Endothelial cell of umbilical vein (primary cell): ENCODE results near the gene RNF183. TPM values are rescaled to one million over a fixed set of nuclear protein-coding genes. Genes with fewer than 3 reads are reported as not detected.
A peak's percentile ranks its signal among the peaks of the same experiment; 100 is the strongest.

Source experiments
- BruUV-seq: library from RNA; stranded (reverse); fragments of 400-500 nt; replicated peaks from 2 replicates; lab custom pipeline; 2021; lab: Mats Ljungman, UMichigan
- CTCF ChIA-PET: fragments of 300-600, 350-600 bp; sonication (Branson Sonifier 250); formaldehyde crosslinking; loops from one replicate; lab custom pipeline; 2021; ENCODE audit warnings: antibody characterized with exemption, inconsistent platforms; lab: Charles Lee
- POLR2A ChIA-PET: fragments of 300-600, 350-600 bp; sonication (Branson Sonifier 250); formaldehyde crosslinking; loops from one replicate; lab custom pipeline; 2021; ENCODE audit warnings: antibody characterized with exemption, inconsistent platforms; lab: Charles Lee
- DNase-seq: peaks from one replicate; pipeline ENCODE4 v3.0.0-alpha.2; 2011; ENCODE audit warnings: low read depth, low spot score
- FAIRE-seq: peaks from 2 replicates; lab custom pipeline; 2011; peaks lifted over from hg19 to GRCh38; lab: Jason Lieb, UNC
- H2AFZ ChIP-seq: 2 replicates; pipeline ENCODE4 v1.6.0; 2012; ENCODE audit warnings: low read depth, low read length, control low read depth, inconsistent platforms
- H3K27ac ChIP-seq: 2 replicates; pipeline ENCODE4 v1.5.1; 2011; ENCODE audit warnings: low read depth, mild to moderate bottlenecking, control low read depth, low read length, moderate library complexity; ENCODE audit not compliant: insufficient read depth
- H3K27me3 ChIP-seq, 2 experiments: 2 replicates each; pipeline versions ENCODE4 v1.6.0 to v1.6.1; 2011; ENCODE audit warnings: low read length in 2 of 2, mixed read lengths in 1 of 2; ENCODE audit not compliant: control insufficient read depth in 2 of 2, insufficient read depth in 2 of 2
- H3K36me3 ChIP-seq, 2 experiments: 2 replicates in 1 of 2; 3 replicates in 1 of 2; pipeline ENCODE4 v1.5.1; 2011; ENCODE audit warnings: low read length in 2 of 2, mild to moderate bottlenecking in 1 of 2, moderate library complexity in 1 of 2; ENCODE audit not compliant: control insufficient read depth in 2 of 2, insufficient read depth in 2 of 2; ENCODE audit errors: extremely low read depth in 1 of 2
- H3K4me1 ChIP-seq: 3 replicates; pipeline ENCODE4 v1.5.1; 2011; ENCODE audit warnings: mild to moderate bottlenecking, low read length; ENCODE audit not compliant: control insufficient read depth, insufficient read depth; ENCODE audit errors: extremely low read depth
- H3K4me2 ChIP-seq: 2 replicates; pipeline ENCODE4 v1.6.1; 2011; ENCODE audit warnings: low read length, control low read depth, mixed read lengths; ENCODE audit not compliant: insufficient read depth
- H3K4me3 ChIP-seq, 3 experiments: fragments of 200-600 bp in 1 of 3; sonication (generic), shearing (Covaris generic) in 1 of 3; replicated peaks in 1 of 3; 2 replicates each; pipeline ENCODE4 v1.5.1; 2011 to 2016; ENCODE audit warnings: control low read depth in 3 of 3, low read length in 3 of 3, mild to moderate bottlenecking in 2 of 3, inconsistent platforms in 1 of 3, low read depth in 1 of 3, moderate library complexity in 1 of 3; ENCODE audit not compliant: insufficient read depth in 1 of 3
- H3K79me2 ChIP-seq: 2 replicates; pipeline ENCODE4 v1.6.0; 2012; ENCODE audit warnings: low read length, inconsistent platforms; ENCODE audit not compliant: control insufficient read depth, insufficient read depth
- H3K9ac ChIP-seq: replicated peaks from 2 replicates; pipeline ENCODE3; 2011; ENCODE audit warnings: low read length, control low read depth; ENCODE audit not compliant: insufficient read depth; ENCODE audit errors: extremely low read depth
- H3K9me1 ChIP-seq: replicated peaks from 3 replicates; pipeline ENCODE4 v1.6.0; 2011; ENCODE audit warnings: mild to moderate bottlenecking, low read length; ENCODE audit not compliant: control insufficient read depth, insufficient read depth; ENCODE audit errors: extremely low read depth
- H3K9me3 ChIP-seq: replicated peaks from 2 replicates; pipeline ENCODE4 v1.5.1; 2012; ENCODE audit warnings: low read length, inconsistent platforms; ENCODE audit not compliant: control insufficient read depth, insufficient read depth
- H4K20me1 ChIP-seq: replicated peaks from 2 replicates; pipeline ENCODE3; 2011; ENCODE audit warnings: mild to moderate bottlenecking, low read length; ENCODE audit not compliant: control insufficient read depth, insufficient read depth; ENCODE audit errors: extremely low read depth
- EZH2 ChIP-seq: IDR thresholded peaks from 2 replicates; pipeline ENCODE4 v1.6.1; 2012; ENCODE audit warnings: borderline replicate concordance, low read depth, mild to moderate bottlenecking, moderate library complexity, low read length, inconsistent platforms; ENCODE audit not compliant: severe bottlenecking
- FOS ChIP-seq: IDR thresholded peaks from 2 replicates; pipeline ENCODE4 v1.6.1; 2011; ENCODE audit warnings: mild to moderate bottlenecking, low read length, moderate library complexity, borderline replicate concordance; ENCODE audit not compliant: insufficient read depth
- JUN ChIP-seq: IDR thresholded peaks from 2 replicates; pipeline ENCODE4 v1.6.1; 2011; ENCODE audit warnings: borderline replicate concordance, low read depth; ENCODE audit not compliant: insufficient read length, insufficient read depth
- MYC ChIP-seq: IDR thresholded peaks from one replicate; pipeline ENCODE4 v1.6.1; 2011; ENCODE audit warnings: mild to moderate bottlenecking, low read depth, low read length
- POLR2A ChIP-seq: IDR thresholded peaks from 2 replicates; pipeline ENCODE4 v1.6.1; 2012; ENCODE audit warnings: low read depth, mild to moderate bottlenecking, control low read depth, low read length
- dilution Hi-C: fragments of 300-500 bp; cut with MboI; formaldehyde crosslinking; loops from one replicate; pipeline ENCODE4 v1.15.0; 2019; ENCODE audit warnings: low sequenced_read_pairs; ENCODE audit not compliant: extremely low pct_ligation_motif_present
- intact Hi-C: fragments of 100-400 bp; cut with micrococcal nuclease; formaldehyde crosslinking; loops from one replicate; pipeline ENCODE4 v1.10.0; 2022
- polyA plus RNA-seq, 4 experiments: library from polyadenylated mRNA; depleted of rRNA in 3 of 4; stranded (reverse) in 3 of 4; unstranded in 1 of 4; fragments of >200 nt; gene quantifications; 2 replicates each; pipeline versions ENCODE4 v1.2.1 to v1.2.3, GENCODE V29; 2011 to 2012; ENCODE audit warnings: missing spikeins in 1 of 4
- total RNA-seq: library from RNA; stranded (reverse); gene quantifications from 2 replicates; pipeline ENCODE4 v1.2.3, GENCODE V29; 2021
- TF ChIP-seq, protein P1 (sequence below): IDR thresholded peaks from 2 replicates; pipeline ENCODE4 v1.6.1; 2011; ENCODE audit not compliant: insufficient read depth, insufficient read length

Gene RNF183
- total and polyA plus RNA-seq, 2 donors (not counting 3 experiments of a cell fraction or from before 2014, with no cell fraction given): not detected

DNA sequence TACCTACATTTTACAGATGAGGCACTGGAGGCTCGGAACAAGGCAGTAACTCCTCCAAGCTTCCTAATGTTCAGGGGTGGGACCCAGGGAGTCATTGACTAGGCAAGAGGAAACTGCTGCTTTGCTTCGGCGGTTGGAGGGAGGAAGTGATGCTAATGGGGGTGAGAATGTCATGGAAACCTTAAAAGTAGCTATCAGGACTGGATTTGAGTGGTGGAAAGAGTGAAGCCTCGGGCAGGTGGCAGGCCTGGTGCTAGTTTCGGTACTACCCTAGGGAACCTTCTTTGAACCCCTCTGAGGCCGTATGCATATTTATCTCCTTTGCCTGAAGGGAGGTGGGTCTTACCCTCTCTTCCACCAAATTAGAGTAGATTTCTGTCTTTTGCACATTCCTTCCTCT, 47.8 kb upstream of the RNF183 start:
- dilution Hi-C loops: no loop called here
- BruUV-seq: no TSS peak
- Histone ChIP-seq H3K36me3 (no peaks in the 10 kb centered on the region), H3K4me1 (peaks cover 3% of the 10 kb centered on the region), H3K27me3 (peaks cover 44 to 53% of the 10 kb centered on the region in 2 experiments), H3K9ac (no peak overlapping the region), H3K4me3 (no peak overlapping the region), H3K27ac (no peak overlapping the region), H3K9me1 (no peaks in the 10 kb centered on the region), H3K9me3 (no peaks in the 10 kb centered on the region), H3K79me2 (no peaks in the 10 kb centered on the region), H3K4me2 (no peak overlapping the region), H4K20me1 (no peaks in the 10 kb centered on the region), H2AFZ (no peak overlapping the region)
- DNase-seq (no peak), FAIRE-seq (no peak)
- TF ChIP-seq POLR2A: no peak
- peak; percentile 47 for TF ChIP-seq EZH2
- TF ChIP-seq JUN: no peak
- TF ChIP-seq FOS: no peak
- CTCF ChIA-PET: interaction anchor here (1.8 to 2.2 kb wide), 2 partner anchors 11 to 54 kb away, joined by 5 read pairs; partner anchors contain the start of gene WDR31
- intact Hi-C loops: no loop called here
- POLR2A ChIA-PET: no interaction called here

GRCh38 chr9:113350107-113350661, 47.0 kb upstream of the RNF183 start:
- TF ChIP-seq MYC (no peak), EZH2 (peak; percentile 78)
- TF ChIP-seq, protein P1, sequence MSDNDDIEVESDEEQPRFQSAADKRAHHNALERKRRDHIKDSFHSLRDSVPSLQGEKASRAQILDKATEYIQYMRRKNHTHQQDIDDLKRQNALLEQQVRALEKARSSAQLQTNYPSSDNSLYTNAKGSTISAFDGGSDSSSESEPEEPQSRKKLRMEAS: no peak
- Histone ChIP-seq H3K9ac (no peak overlapping the region), H3K9me1 (no peaks in the 10 kb centered on the region), H2AFZ (no peak overlapping the region), H3K4me3 (no peak overlapping the region), H3K27me3 (peaks cover 43 to 52% of the 10 kb centered on the region in 2 experiments), H3K79me2 (no peaks in the 10 kb centered on the region), H3K36me3 (no peaks in the 10 kb centered on the region), H3K9me3 (no peaks in the 10 kb centered on the region), H3K27ac (no peak overlapping the region), H3K4me1 (peaks cover 3% of the 10 kb centered on the region), H3K4me2 (no peak overlapping the region), H4K20me1 (no peaks in the 10 kb centered on the region)
- FAIRE-seq (no peak), DNase-seq (no peak)
- CTCF ChIA-PET: interaction anchor here (1.8 to 2.2 kb wide), 2 partner anchors 10 to 55 kb away, joined by 5 read pairs; partner anchors contain the start of gene WDR31
- intact Hi-C loops: no loop called here
- BruUV-seq: no TSS peak
- POLR2A ChIA-PET: no interaction called here
- dilution Hi-C loops: no loop called here
